Measurements from ENCODE around the gene ZNF275.

DNA sequence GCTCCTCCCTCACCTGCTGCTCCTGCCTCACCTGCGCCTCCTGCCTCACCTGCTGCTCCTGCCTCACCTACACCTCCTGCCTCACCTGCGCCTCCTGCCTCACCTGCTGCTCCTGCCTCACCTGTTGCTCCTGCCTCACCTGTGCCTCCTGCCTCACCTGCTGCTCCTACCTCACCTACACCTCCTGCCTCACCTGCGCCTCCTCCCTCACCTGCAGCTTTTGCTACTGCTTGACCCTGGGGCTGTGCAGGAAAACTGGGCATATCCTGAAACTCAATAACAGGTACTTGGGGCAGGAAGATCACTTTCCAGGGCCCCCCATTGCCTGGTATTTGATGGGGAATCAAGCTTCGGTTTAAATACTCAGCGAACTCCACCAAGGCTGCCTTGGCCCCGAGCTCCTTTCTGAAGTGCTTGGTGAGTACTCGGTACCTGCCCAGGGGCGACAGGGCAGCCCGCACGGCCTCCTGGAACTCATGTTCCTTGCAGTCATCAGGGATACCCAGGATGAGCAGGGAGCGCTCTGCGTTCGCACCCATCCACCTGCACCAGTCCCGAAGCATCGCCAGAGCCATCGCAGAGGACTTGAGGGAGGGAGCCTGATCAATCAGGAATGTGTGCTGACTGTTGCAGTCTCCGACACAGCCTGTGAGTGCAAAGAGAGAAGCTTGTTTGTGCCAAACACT is 64.5 kb downstream of the ZNF275 start:
- no peak for TF ChIP-seq POLR2A (IDR thresholded peaks at IDR 0.05; ENCODE audit: low read length)
- no peak for TF ChIP-seq GATA1 (IDR thresholded peaks at IDR 0.05; ENCODE audit: low read depth, low read length)

Measured in erythroblast (primary cell).